ENCODE measurements around the gene TET2.

- TF ChIP-seq POLR2AphosphoS5 (IDR thresholded peaks at IDR 0.05): no peak
- no peak for TF ChIP-seq CTCF (IDR thresholded peaks at IDR 0.05)
- TF ChIP-seq EP300 (IDR thresholded peaks at IDR 0.05): no peak
- TF ChIP-seq POLR2A (IDR thresholded peaks at IDR 0.05): no peak
Observed at GRCh38 chr4:105265689-105266088, 119.0 kb downstream of the TET2 start.

Data from sigmoid colon (tissue), 4 donors.